Measurements from ENCODE around the gene FNBP1.
"Not testable (repeated sequence)": the region's sequence is repeated elsewhere in the genome, so short reads cannot be mapped to it uniquely, and the experiment has no call there.

The FNBP1 gene

DNA sequence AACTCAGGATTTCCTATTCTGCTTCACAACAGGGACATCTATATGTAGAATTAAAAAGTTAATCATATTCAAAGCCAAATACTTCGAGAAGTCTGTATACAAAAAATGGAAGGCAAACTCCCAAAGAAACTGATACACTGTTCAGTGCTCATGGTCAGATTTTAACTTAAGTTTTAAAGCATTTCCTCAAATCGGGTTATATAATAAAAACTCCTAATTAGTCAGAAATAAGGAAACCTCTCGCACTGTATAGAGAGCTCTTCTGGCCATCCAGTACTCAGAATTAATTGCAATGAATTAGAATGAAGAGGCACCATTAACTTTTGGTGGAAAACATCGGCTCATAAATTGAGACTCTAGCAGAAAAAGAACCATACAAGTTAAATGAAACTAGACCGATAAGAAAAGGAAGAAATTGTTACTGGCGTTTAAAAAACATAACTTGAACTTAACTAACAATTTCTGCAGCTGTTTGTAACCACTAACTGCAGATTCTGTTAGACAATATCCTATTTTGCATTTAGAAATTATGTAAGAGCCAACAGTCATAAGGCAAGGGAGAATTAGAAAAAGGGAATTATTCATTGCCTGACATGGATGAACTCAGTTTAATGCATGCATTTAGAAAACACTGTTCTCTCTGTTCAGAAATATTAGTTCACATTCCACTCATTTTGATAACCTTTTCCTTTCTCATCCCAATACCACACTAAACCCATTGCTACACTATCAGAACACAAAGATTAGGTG, 96.6 kb downstream of the FNBP1 start:
- CTCF ChIA-PET: interaction anchor here (0.6 kb wide), 1 partner anchor 219 kb away, joined by 3 read pairs; no protein-coding TSS in a partner anchor
- POLR2A ChIA-PET (ENCODE audit: low non-redundant PET): no interaction called here
- TF ChIP-seq, protein P1, sequence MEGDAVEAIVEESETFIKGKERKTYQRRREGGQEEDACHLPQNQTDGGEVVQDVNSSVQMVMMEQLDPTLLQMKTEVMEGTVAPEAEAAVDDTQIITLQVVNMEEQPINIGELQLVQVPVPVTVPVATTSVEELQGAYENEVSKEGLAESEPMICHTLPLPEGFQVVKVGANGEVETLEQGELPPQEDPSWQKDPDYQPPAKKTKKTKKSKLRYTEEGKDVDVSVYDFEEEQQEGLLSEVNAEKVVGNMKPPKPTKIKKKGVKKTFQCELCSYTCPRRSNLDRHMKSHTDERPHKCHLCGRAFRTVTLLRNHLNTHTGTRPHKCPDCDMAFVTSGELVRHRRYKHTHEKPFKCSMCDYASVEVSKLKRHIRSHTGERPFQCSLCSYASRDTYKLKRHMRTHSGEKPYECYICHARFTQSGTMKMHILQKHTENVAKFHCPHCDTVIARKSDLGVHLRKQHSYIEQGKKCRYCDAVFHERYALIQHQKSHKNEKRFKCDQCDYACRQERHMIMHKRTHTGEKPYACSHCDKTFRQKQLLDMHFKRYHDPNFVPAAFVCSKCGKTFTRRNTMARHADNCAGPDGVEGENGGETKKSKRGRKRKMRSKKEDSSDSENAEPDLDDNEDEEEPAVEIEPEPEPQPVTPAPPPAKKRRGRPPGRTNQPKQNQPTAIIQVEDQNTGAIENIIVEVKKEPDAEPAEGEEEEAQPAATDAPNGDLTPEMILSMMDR (conservative IDR thresholded peaks at IDR 0.05; ENCODE audit: low read depth): no peak
- DNase-seq (ENCODE audit: low spot score): no peak
- no peak overlapping the region for H3K27ac ChIP-seq

DNA sequence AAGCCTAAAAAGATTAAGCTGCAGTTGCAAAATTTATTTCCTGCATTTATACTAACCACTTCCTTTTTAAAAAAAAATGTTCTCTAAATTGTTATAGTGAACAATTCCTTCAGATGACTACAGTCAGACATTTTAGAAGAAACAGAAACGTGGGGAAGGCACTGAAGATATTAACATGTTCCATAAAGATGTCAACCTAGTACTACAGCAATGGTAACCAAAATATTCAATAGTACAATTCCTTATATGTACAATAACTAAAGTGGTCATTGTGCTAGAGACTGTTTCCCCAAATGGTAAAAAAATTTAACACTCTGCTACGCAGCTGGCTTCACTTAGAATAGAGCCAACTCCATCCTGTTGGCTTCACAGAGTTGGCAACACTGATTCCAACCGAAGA, 97.7 kb downstream of the FNBP1 start:
- DNase-seq (ENCODE audit: low spot score): no peak
- POLR2A ChIA-PET (ENCODE audit: low non-redundant PET): interaction anchor here (0.5 kb wide), 1 partner anchor 22 kb away, joined by 3 read pairs; no protein-coding TSS in a partner anchor
- TF ChIP-seq, protein P1 (conservative IDR thresholded peaks at IDR 0.05; ENCODE audit: low read depth): no peak
- CTCF ChIA-PET: interaction anchor here (0.6 kb wide), 2 partner anchors 19 to 386 kb away, joined by 3 read pairs; no protein-coding TSS in a partner anchor
- no peak overlapping the region for H3K27ac ChIP-seq

DNA sequence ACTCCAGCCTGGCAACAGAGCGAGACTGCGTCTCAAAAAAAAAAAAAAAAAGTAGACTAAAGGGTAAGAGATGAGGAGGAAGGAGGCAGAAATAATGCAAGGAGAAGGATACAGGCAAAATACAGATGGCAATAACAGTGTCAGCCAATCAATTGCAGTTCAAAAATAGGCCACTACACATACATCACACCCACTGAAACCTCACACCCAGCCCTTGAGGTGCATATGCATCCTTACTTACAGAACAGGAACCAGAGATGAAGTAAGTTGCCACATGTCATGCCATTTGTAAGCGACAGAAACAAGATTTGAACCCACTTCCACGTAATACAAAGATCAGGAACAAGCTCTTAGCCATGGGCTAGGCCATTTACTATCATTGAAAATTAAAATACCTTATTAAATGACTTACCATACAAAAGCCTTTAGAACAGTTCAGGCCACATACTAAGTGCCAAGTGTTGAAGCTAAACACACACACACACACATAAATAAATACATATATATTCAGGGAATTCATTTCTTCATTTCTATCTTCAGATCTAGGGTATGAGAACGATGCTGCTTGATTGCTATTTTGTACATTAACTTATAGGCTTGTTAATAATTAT, 98.4 kb downstream of the FNBP1 start:
- ChIA-PET POLR2A (ENCODE audit: low non-redundant PET) (interaction anchor here (0.5 kb wide), 1 partner anchor 21 kb away, joined by 3 read pairs; no protein-coding TSS in a partner anchor), CTCF (interaction anchor here (1.4 kb wide), 1 partner anchor 12 kb away, joined by 3 read pairs; no protein-coding TSS in a partner anchor)
- DNase-seq (ENCODE audit: low spot score): no peak
- no peak overlapping the region for H3K27ac ChIP-seq
- TF ChIP-seq, protein P1 (conservative IDR thresholded peaks at IDR 0.05; ENCODE audit: low read depth): no peak

DNA sequence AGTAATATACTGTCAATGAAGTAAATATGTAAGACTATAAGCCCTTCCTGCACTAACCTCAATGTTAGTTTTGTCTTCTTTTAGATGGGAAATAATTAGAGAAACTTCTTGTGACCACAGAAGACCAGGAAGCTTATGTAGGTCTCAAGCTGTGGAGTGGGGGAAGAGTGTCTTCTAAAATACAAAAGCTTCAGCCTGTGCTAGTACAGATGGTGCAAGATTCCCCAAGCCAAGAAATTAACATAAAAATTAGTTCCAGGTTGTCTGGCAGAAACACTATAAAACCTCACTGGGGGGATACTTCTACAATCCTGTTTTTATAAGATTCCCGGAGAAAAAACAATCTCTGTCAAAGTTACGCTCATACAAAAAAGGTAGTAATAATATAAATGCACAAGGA, 103.6 kb downstream of the FNBP1 start:
- TF ChIP-seq, protein P1 (conservative IDR thresholded peaks at IDR 0.05; ENCODE audit: low read depth): no peak
- H3K27ac ChIP-seq: no peak overlapping the region
- CTCF ChIA-PET: interaction anchor here (0.7 kb wide), 3 partner anchors 30 to 75 kb away, joined by 3 to 7 read pairs (median 3); no protein-coding TSS in a partner anchor
- DNase-seq (ENCODE audit: low spot score): no peak
- POLR2A ChIA-PET (ENCODE audit: low non-redundant PET): no interaction called here

DNA sequence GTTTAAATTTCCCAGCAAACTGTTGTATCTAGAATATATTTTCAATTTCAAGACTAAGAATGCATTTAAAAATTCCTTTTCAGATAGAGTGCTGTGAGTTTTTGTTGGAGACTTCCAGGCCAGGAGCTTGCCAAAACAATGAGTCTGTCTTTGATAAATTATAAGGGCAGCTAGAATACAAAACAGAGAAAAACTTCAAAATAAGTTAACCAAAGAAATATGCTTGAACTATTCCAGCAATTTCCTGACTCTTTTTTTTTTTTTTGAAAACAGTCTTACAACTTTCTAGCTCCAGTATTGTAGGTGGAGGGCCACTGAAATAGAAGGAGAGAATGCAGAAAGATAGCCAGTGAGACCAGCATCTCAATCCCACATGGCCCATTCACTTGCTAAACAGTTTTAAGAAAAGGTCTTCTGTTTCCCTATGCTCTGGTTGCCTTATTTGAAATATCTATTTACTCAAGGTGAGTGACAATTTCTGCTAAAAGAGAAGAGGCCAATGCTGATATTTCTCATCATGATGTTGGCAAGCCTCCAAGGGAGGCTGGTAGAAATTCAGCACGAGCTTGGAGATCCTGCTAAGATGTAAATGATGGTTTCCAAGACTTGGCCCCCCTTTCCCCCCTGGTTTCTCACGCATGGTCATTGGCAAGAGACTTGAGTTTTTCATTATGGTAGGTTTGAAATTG, 104.6 kb downstream of the FNBP1 start:
- ChIA-PET CTCF (interaction anchor here (0.6 kb wide), 2 partner anchors 62 to 1440 kb away, joined by 4 to 7 read pairs; no protein-coding TSS in a partner anchor), POLR2A (ENCODE audit: low non-redundant PET) (no interaction called here)
- H3K27ac ChIP-seq: no peak overlapping the region
- TF ChIP-seq, protein P1 (conservative IDR thresholded peaks at IDR 0.05; ENCODE audit: low read depth): no peak
- DNase-seq (ENCODE audit: low spot score): no peak

DNA sequence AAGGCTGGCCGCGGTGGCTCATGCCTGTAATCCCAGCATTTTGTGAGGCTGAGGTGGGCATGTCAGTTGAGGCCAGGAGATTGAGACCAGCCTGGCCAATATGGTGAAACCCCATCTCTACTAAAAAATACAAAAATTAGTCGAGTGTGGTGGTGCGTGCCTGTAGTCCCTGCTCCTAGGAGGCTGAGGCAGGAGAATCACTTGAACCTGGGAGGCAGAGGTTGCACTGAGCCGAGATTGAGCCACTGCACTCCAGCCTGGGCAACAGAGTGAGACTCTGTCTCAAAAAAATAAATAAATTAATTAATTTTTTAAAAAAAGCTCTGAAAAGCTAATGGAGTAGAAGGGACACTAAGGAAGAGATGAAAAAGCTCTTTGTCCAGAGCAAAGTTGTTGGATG, 105.1 kb downstream of the FNBP1 start:
- POLR2A ChIA-PET (ENCODE audit: low non-redundant PET); DNase-seq (ENCODE audit: low spot score); H3K27ac ChIP-seq: not testable (repeated sequence)
- CTCF ChIA-PET: interaction anchor here (0.6 to 0.7 kb wide), 2 partner anchors 62 to 1951 kb away, joined by 3 to 4 read pairs; no protein-coding TSS in a partner anchor

Data from RWPE1 (cell line).